WTC11 (cell line): Measurements from ENCODE around the gene RUNX1. TPM values are rescaled to one million over a fixed set of nuclear protein-coding genes. Genes with fewer than 3 reads are reported as not detected.

Source experiments
- ATAC-seq: fragments of 200-7000 bp; cut with Tn5 transposase; 2 replicates; pipeline ENCODE4 v1.10.0; 2021; ENCODE audit warnings: mild to moderate bottlenecking, moderate library complexity
- CTCF ChIA-PET: fragments of 300-600 bp; sonication (Branson Sonifier 250); formaldehyde crosslinking; loops from one replicate; lab custom pipeline; 2021; ENCODE audit warnings: antibody characterized with exemption; lab: Charles Lee
- POLR2A ChIA-PET: fragments of 350-600 bp; sonication (Branson Sonifier 250); formaldehyde crosslinking; loops from one replicate; lab custom pipeline; 2021; ENCODE audit warnings: antibody characterized with exemption; lab: Charles Lee
- DNase-seq: peaks from one replicate; pipeline ENCODE4 v3.0.0; 2021; ENCODE audit warnings: low spot score
- H3K27ac Mint-ChIP-seq: 2 replicates; pipeline ENCODE4 v1.8.0; 2021; ENCODE audit warnings: mixed read lengths
- H3K27me3 Mint-ChIP-seq: 2 replicates; pipeline ENCODE4 v1.8.0; 2021; ENCODE audit warnings: low read depth, mild to moderate bottlenecking, moderate library complexity, mixed read lengths
- H3K36me3 Mint-ChIP-seq: 2 replicates; pipeline ENCODE4 v1.8.0; 2021; ENCODE audit warnings: mixed read lengths
- H3K4me1 Mint-ChIP-seq: 2 replicates; pipeline ENCODE4 v1.8.0; 2022; ENCODE audit warnings: mixed read lengths
- H3K4me3 Mint-ChIP-seq: 2 replicates; pipeline ENCODE4 v1.8.0; 2021; ENCODE audit warnings: mild to moderate bottlenecking, moderate library complexity, mixed read lengths
- H3K9me3 Mint-ChIP-seq: 2 replicates; pipeline ENCODE4 v1.8.0; 2021; ENCODE audit warnings: mixed read lengths
- GTF2I ChIP-seq: fragments of 250-450 bp; sonication (Bioruptor Pico); conservative IDR thresholded peaks from 2 replicates; pipeline ENCODE4 v1.4.0; 2021; ENCODE audit warnings: mild to moderate bottlenecking
- JUN ChIP-seq: sonication (generic); formaldehyde crosslinking; IDR thresholded peaks from 2 replicates; pipeline ENCODE4 v1.8.0; 2023; ENCODE audit warnings: mild to moderate bottlenecking, missing genetic modification reagents
- NFYB ChIP-seq: sonication (generic); formaldehyde crosslinking; conservative IDR thresholded peaks from 2 replicates; pipeline ENCODE4 v1.8.0; 2022; ENCODE audit warnings: low read depth, missing genetic modification reagents
- NR3C1 ChIP-seq: sonication (generic); formaldehyde crosslinking; conservative IDR thresholded peaks from 2 replicates; pipeline ENCODE4 v1.8.1; 2023; ENCODE audit warnings: low read depth, mild to moderate bottlenecking, missing genetic modification reagents
- OVOL2 ChIP-seq: fragments of 250-450 bp; sonication (Bioruptor Pico); IDR thresholded peaks from 2 replicates; pipeline ENCODE4 v1.9.0; 2021; ENCODE audit warnings: mild to moderate bottlenecking, borderline replicate concordance
- SMAD4 ChIP-seq: sonication (generic); formaldehyde crosslinking; IDR thresholded peaks from 2 replicates; pipeline ENCODE4 v1.8.0; 2022; ENCODE audit warnings: mild to moderate bottlenecking, missing genetic modification reagents
- TCF7 ChIP-seq: sonication (generic); formaldehyde crosslinking; IDR thresholded peaks from 2 replicates; pipeline ENCODE4 v1.8.0; 2022; ENCODE audit warnings: mild to moderate bottlenecking, low read depth, missing genetic modification reagents, moderate library complexity
- TEAD1 ChIP-seq: sonication (generic); formaldehyde crosslinking; IDR thresholded peaks from 2 replicates; pipeline ENCODE4 v1.8.0; 2022; ENCODE audit warnings: mild to moderate bottlenecking, missing genetic modification reagents
- TEAD4 ChIP-seq: sonication (generic); formaldehyde crosslinking; IDR thresholded peaks from 2 replicates; pipeline ENCODE4 v1.8.0; 2022; ENCODE audit warnings: mild to moderate bottlenecking, missing genetic modification reagents
- TP53 ChIP-seq: sonication (generic); formaldehyde crosslinking; IDR thresholded peaks from 2 replicates; pipeline ENCODE4 v1.8.1; 2023; ENCODE audit warnings: mild to moderate bottlenecking, missing genetic modification reagents
- ZNF416 ChIP-seq: fragments of 250-450 bp; sonication (Bioruptor Pico); IDR thresholded peaks from 2 replicates; pipeline ENCODE4 v1.9.0; 2021; ENCODE audit warnings: mild to moderate bottlenecking, inconsistent platforms
- ZNF671 ChIP-seq: fragments of 250-450 bp; sonication (Bioruptor Pico); IDR thresholded peaks from 2 replicates; pipeline ENCODE4 v1.8.0; 2021; ENCODE audit warnings: mild to moderate bottlenecking
- total RNA-seq: library from RNA; stranded (reverse); gene quantifications from 3 replicates; pipeline ENCODE4 v1.2.3, GENCODE V29; 2021
- TF ChIP-seq, protein P1 (sequence below): sonication (generic); formaldehyde crosslinking; conservative IDR thresholded peaks from 2 replicates; pipeline ENCODE4 v1.8.1; 2023; ENCODE audit warnings: mild to moderate bottlenecking, low read depth, missing genetic modification reagents, moderate library complexity
- TF ChIP-seq, protein P2 (sequence below): sonication (generic); formaldehyde crosslinking; conservative IDR thresholded peaks from 2 replicates; pipeline ENCODE4 v1.8.1; 2022; ENCODE audit warnings: mild to moderate bottlenecking, missing genetic modification reagents
- TF ChIP-seq, protein P3 (sequence below): fragments of 250-450 bp; sonication (Bioruptor Pico); IDR thresholded peaks from 2 replicates; pipeline ENCODE4 v1.9.0; 2021; ENCODE audit warnings: moderate library complexity, mild to moderate bottlenecking, inconsistent platforms, borderline replicate concordance
- TF ChIP-seq, protein P4 (sequence below): sonication (generic); formaldehyde crosslinking; IDR thresholded peaks from 2 replicates; pipeline ENCODE4 v1.8.1; 2023; ENCODE audit warnings: mild to moderate bottlenecking, missing genetic modification reagents, moderate library complexity
- TF ChIP-seq, protein P5 (sequence below): sonication (generic); formaldehyde crosslinking; IDR thresholded peaks from 2 replicates; pipeline ENCODE4 v1.8.1; 2023; ENCODE audit warnings: mild to moderate bottlenecking, missing genetic modification reagents, moderate library complexity
- TF ChIP-seq, protein P6 (sequence below): sonication (generic); formaldehyde crosslinking; IDR thresholded peaks from 2 replicates; pipeline ENCODE4 v1.8.1; 2022; ENCODE audit warnings: low read depth, missing genetic modification reagents, borderline replicate concordance
- TF ChIP-seq, protein P7 (sequence below): fragments of 250-450 bp; sonication (Bioruptor Pico); IDR thresholded peaks from 2 replicates; pipeline ENCODE4 v2.1.2; 2022; ENCODE audit warnings: mild to moderate bottlenecking, moderate library complexity
- TF ChIP-seq, protein P8 (sequence below): sonication (generic); formaldehyde crosslinking; IDR thresholded peaks from 2 replicates; pipeline ENCODE4 v1.8.0; 2022; ENCODE audit warnings: missing genetic modification reagents

RUNX1 gene
- total RNA-seq, 1 experiment from 2014 or later: 2.2 TPM

DNA sequence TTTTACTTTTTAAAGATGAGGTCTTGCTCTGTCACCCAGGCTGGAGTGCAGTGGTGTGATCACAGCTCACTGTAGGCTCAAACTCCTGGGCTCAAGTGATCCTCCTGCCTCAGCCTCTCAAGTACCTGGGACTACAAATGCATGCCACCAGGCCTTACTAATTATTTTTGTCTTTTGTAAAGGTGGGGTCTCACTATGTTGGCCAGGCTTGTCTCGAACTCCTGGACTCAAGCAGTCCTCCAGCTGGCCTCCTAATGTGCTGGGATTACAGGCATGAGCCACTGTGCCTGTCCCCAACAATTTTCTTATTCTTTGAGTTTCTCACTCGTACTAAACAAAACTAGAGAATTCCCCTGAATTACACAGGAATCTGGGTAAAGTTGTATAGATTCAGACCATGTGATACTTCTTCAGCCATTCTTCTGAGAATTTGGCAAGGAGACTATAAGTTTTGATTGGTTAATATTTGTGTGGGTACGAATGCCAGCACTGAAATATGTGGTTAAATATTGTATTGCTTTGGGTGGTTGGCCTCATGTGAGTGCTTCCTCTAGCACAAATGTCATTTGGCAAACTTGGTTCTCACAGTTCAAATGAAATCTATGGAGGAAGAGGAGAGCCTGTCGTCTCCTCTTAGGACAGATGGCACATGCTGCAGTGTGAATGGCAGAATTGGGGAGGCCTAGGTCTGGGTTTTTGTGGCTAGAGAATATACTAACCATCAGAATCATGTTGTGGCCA lies 104.9 kb downstream of the RUNX1 start:
- DNase-seq: no peak
- CTCF ChIA-PET: no interaction called here
- POLR2A ChIA-PET: no interaction called here
- no peaks in the 10 kb centered on the region for H3K27me3 Mint-ChIP-seq
- peaks cover 5% of the 10 kb centered on the region for H3K4me1 Mint-ChIP-seq
- ATAC-seq: no peak
- H3K9me3 Mint-ChIP-seq: 0 out of 2 replicates have a peak, but pooled peaks cover 5% of the 10 kb centered on the region
- TF ChIP-seq TCF7 (CRISPR knock-in tag) (no peak), NFYB (CRISPR knock-in tag) (no peak), GTF2I (CRISPR knock-in tag) (no peak), ZNF416 (CRISPR knock-in tag) (no peak), SMAD4 (no peak), TEAD1 (no peak), NR3C1 (no peak), JUN (CRISPR knock-in tag) (no peak)
- TF ChIP-seq, protein P1, sequence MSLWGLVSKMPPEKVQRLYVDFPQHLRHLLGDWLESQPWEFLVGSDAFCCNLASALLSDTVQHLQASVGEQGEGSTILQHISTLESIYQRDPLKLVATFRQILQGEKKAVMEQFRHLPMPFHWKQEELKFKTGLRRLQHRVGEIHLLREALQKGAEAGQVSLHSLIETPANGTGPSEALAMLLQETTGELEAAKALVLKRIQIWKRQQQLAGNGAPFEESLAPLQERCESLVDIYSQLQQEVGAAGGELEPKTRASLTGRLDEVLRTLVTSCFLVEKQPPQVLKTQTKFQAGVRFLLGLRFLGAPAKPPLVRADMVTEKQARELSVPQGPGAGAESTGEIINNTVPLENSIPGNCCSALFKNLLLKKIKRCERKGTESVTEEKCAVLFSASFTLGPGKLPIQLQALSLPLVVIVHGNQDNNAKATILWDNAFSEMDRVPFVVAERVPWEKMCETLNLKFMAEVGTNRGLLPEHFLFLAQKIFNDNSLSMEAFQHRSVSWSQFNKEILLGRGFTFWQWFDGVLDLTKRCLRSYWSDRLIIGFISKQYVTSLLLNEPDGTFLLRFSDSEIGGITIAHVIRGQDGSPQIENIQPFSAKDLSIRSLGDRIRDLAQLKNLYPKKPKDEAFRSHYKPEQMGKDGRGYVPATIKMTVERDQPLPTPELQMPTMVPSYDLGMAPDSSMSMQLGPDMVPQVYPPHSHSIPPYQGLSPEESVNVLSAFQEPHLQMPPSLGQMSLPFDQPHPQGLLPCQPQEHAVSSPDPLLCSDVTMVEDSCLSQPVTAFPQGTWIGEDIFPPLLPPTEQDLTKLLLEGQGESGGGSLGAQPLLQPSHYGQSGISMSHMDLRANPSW (CRISPR knock-in tag): no peak
- TF ChIP-seq, protein P2, sequence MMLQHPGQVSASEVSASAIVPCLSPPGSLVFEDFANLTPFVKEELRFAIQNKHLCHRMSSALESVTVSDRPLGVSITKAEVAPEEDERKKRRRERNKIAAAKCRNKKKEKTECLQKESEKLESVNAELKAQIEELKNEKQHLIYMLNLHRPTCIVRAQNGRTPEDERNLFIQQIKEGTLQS (CRISPR knock-in tag): no peak
- TF ChIP-seq, protein P3, sequence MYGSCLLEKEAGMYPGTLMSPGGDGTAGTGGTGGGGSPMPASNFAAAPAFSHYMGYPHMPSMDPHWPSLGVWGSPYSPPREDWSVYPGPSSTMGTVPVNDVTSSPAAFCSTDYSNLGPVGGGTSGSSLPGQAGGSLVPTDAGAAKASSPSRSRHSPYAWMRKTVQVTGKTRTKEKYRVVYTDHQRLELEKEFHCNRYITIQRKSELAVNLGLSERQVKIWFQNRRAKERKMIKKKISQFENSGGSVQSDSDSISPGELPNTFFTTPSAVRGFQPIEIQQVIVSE: no peak
- TF ChIP-seq, protein P4, sequence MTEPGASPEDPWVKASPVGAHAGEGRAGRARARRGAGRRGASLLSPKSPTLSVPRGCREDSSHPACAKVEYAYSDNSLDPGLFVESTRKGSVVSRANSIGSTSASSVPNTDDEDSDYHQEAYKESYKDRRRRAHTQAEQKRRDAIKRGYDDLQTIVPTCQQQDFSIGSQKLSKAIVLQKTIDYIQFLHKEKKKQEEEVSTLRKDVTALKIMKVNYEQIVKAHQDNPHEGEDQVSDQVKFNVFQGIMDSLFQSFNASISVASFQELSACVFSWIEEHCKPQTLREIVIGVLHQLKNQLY: no peak
- TF ChIP-seq, protein P5, sequence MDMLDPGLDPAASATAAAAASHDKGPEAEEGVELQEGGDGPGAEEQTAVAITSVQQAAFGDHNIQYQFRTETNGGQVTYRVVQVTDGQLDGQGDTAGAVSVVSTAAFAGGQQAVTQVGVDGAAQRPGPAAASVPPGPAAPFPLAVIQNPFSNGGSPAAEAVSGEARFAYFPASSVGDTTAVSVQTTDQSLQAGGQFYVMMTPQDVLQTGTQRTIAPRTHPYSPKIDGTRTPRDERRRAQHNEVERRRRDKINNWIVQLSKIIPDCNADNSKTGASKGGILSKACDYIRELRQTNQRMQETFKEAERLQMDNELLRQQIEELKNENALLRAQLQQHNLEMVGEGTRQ (CRISPR knock-in tag): no peak
- H3K27ac Mint-ChIP-seq: no peak overlapping the region
- no peak overlapping the region for H3K4me3 Mint-ChIP-seq
- H3K36me3 Mint-ChIP-seq: no peaks in the 10 kb centered on the region

DNA sequence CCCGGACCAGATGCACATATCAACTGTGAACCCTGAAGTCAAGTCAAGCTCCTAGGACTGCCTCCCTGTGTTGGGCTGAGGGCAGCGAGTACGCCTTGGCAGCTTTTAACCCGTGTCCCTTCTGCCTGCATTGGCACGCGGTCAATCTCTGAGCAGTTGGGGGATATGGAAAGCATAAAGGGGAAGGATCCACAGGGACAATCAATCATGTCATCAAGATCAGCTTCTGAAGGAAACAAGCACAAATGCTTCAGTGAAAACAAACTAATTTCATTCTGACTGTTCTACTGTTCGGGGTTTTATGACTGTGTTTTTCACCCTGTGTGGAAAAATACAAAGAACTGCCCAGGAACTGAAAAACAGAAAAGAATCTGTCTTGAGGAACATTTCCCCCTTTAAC lies 106.2 kb downstream of the RUNX1 start:
- 0 out of 2 replicates have a peak, but pooled peaks cover 5% of the 10 kb centered on the region for H3K9me3 Mint-ChIP-seq
- no peaks in the 10 kb centered on the region for H3K36me3 Mint-ChIP-seq
- H3K4me3 Mint-ChIP-seq: no peak overlapping the region
- ATAC-seq (no peak), DNase-seq (no peak)
- ChIA-PET CTCF (no interaction called here), POLR2A (no interaction called here)
- no peak overlapping the region for H3K27ac Mint-ChIP-seq
- H3K27me3 Mint-ChIP-seq: no peaks in the 10 kb centered on the region
- H3K4me1 Mint-ChIP-seq: peaks cover 5% of the 10 kb centered on the region
- TF ChIP-seq, protein P6, sequence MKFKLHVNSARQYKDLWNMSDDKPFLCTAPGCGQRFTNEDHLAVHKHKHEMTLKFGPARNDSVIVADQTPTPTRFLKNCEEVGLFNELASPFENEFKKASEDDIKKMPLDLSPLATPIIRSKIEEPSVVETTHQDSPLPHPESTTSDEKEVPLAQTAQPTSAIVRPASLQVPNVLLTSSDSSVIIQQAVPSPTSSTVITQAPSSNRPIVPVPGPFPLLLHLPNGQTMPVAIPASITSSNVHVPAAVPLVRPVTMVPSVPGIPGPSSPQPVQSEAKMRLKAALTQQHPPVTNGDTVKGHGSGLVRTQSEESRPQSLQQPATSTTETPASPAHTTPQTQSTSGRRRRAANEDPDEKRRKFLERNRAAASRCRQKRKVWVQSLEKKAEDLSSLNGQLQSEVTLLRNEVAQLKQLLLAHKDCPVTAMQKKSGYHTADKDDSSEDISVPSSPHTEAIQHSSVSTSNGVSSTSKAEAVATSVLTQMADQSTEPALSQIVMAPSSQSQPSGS (CRISPR knock-in tag): no peak
- TF ChIP-seq TEAD4 (CRISPR knock-in tag): no peak
- no peak for TF ChIP-seq NFYB (CRISPR knock-in tag)
- TF ChIP-seq, protein P7, sequence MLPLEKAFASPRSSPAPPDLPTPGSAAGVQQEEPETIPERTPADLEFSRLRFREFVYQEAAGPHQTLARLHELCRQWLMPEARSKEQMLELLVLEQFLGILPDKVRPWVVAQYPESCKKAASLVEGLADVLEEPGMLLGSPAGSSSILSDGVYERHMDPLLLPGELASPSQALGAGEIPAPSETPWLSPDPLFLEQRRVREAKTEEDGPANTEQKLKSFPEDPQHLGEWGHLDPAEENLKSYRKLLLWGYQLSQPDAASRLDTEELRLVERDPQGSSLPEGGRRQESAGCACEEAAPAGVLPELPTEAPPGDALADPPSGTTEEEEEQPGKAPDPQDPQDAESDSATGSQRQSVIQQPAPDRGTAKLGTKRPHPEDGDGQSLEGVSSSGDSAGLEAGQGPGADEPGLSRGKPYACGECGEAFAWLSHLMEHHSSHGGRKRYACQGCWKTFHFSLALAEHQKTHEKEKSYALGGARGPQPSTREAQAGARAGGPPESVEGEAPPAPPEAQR (CRISPR knock-in tag): no peak
- TF ChIP-seq ZNF671 (CRISPR knock-in tag): no peak
- TF ChIP-seq, protein P8, sequence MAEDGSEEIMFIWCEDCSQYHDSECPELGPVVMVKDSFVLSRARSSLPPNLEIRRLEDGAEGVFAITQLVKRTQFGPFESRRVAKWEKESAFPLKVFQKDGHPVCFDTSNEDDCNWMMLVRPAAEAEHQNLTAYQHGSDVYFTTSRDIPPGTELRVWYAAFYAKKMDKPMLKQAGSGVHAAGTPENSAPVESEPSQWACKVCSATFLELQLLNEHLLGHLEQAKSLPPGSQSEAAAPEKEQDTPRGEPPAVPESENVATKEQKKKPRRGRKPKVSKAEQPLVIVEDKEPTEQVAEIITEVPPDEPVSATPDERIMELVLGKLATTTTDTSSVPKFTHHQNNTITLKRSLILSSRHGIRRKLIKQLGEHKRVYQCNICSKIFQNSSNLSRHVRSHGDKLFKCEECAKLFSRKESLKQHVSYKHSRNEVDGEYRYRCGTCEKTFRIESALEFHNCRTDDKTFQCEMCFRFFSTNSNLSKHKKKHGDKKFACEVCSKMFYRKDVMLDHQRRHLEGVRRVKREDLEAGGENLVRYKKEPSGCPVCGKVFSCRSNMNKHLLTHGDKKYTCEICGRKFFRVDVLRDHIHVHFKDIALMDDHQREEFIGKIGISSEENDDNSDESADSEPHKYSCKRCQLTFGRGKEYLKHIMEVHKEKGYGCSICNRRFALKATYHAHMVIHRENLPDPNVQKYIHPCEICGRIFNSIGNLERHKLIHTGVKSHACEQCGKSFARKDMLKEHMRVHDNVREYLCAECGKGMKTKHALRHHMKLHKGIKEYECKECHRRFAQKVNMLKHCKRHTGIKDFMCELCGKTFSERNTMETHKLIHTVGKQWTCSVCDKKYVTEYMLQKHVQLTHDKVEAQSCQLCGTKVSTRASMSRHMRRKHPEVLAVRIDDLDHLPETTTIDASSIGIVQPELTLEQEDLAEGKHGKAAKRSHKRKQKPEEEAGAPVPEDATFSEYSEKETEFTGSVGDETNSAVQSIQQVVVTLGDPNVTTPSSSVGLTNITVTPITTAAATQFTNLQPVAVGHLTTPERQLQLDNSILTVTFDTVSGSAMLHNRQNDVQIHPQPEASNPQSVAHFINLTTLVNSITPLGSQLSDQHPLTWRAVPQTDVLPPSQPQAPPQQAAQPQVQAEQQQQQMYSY: no peak
- no peak for TF ChIP-seq TP53 (CRISPR knock-in tag)
- no peak for TF ChIP-seq OVOL2 (CRISPR knock-in tag)
- TF ChIP-seq, protein P3: no peak
